Measurements from ENCODE around the gene KIAA1217. TPM values are rescaled to one million over a fixed set of nuclear protein-coding genes. Genes with fewer than 3 reads are reported as not detected.

Gene KIAA1217
- total RNA-seq, 1 experiment from 2014 or later, result 7.8 TPM

DNA sequence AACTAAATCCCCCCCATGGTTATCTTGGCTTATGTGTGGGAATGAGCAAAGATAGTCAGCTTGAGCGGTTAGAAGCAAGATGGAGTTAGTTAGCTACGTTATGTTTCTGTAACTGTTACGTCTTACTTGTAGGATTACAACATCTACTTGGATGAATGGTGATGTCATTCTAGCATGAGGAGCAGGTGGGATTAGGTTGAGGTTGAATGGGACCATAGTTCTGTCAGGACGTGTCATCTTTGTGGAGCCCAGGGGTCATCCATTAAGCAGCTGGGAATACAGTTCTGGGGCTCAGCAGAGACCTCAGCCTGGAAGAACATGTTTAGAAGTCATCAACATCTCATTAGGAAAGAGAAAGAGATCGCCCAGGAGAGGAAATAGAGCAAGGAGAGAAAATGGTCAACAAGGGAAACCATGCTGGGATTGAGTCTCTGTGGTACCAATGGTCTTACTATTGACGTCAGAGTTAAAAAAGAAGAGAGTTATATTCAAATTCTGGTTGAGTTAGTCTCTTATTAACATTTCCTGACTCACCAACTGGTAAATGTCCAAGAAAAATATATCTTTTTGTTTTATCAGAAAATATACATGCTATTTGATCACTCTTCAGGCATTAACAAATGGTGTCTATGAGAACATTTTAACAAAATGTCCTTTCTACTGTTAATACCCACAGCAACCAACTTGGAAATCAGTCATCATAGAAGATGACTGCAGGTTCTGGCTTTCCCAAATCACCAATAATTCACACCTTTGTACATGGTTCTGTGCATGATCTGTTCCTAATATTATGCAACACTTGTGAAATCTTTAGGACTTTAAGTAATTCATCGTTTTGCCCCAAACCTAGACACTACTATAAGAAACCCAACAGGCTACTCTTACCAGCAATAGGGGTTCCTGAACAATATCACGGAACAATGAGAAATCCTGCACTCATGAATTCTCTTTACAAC lies 96.9 kb downstream of the KIAA1217 start:
- DNase-seq (ENCODE audit: low read depth, low spot score), result no peak
- H3K4me2 ChIP-seq (ENCODE audit: low read length), result no peak overlapping the region
- BruUV-seq (replicated peaks), result no TSS peak
- no peaks in the 10 kb centered on the region for H3K4me1 ChIP-seq (ENCODE audit: control insufficient read depth in 1 of 2, insufficient read depth in 2 of 2, low read length in 2 of 2)
- POLR2A ChIA-PET, result no interaction called here
- no peak overlapping the region for H3K27ac ChIP-seq (ENCODE audit: low read depth, low read length)
- RAD21 ChIA-PET (ENCODE audit: low non-redundant PET in 1 of 2, low total read pairs in 2 of 2, uncharacterized antibody in 2 of 2, unreplicated experiment in 2 of 2), result no interaction called here
- H3K79me2 ChIP-seq (ENCODE audit: insufficient read depth, low read length), result no peaks in the 10 kb centered on the region
- no peaks in the 10 kb centered on the region for H3K9me2 ChIP-seq (ENCODE audit: insufficient read depth)
- CTCF ChIA-PET, result interaction anchor here (1.6 kb wide), 1 partner anchor 14 kb away, joined by 4 read pairs; no protein-coding TSS in a partner anchor
- intact Hi-C loops (cut with micrococcal nuclease), result no loop called here
- H2AFZ ChIP-seq (ENCODE audit: low read depth, low read length, poor library complexity, severe bottlenecking), result no peak overlapping the region
- H3K36me3 ChIP-seq (ENCODE audit: control insufficient read depth in 1 of 2, insufficient read depth in 2 of 2, low read length in 2 of 2), result no peaks in the 10 kb centered on the region
- no peaks in the 10 kb centered on the region for H4K20me1 ChIP-seq (ENCODE audit: insufficient read depth)
- H3K9me3 ChIP-seq (ENCODE audit: control insufficient read depth in 1 of 2, insufficient read depth in 1 of 2, low read depth in 1 of 2, low read length in 2 of 2), result no peaks in the 10 kb centered on the region
- H3K9ac ChIP-seq (ENCODE audit: low read length), result no peak overlapping the region
- TF ChIP-seq, protein P1, sequence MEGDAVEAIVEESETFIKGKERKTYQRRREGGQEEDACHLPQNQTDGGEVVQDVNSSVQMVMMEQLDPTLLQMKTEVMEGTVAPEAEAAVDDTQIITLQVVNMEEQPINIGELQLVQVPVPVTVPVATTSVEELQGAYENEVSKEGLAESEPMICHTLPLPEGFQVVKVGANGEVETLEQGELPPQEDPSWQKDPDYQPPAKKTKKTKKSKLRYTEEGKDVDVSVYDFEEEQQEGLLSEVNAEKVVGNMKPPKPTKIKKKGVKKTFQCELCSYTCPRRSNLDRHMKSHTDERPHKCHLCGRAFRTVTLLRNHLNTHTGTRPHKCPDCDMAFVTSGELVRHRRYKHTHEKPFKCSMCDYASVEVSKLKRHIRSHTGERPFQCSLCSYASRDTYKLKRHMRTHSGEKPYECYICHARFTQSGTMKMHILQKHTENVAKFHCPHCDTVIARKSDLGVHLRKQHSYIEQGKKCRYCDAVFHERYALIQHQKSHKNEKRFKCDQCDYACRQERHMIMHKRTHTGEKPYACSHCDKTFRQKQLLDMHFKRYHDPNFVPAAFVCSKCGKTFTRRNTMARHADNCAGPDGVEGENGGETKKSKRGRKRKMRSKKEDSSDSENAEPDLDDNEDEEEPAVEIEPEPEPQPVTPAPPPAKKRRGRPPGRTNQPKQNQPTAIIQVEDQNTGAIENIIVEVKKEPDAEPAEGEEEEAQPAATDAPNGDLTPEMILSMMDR (IDR thresholded peaks at IDR 0.05 in 2 of 3, conservative IDR thresholded peaks at IDR 0.05 in 1 of 3; ENCODE audit: borderline replicate concordance in 1 of 3, insufficient read depth in 1 of 3, low read depth in 2 of 3, low read length in 2 of 3), result no peak
- ATAC-seq, result no peak
- H3K4me3 ChIP-seq (replicated peaks in 1 of 2; ENCODE audit: low read depth in 1 of 2, low read length in 2 of 2), result no peak overlapping the region
- H3K27me3 ChIP-seq (ENCODE audit: insufficient read depth, low read length), result peaks cover 24% of the 10 kb centered on the region

GRCh38 chr10:24306507-24306875 lies 97.6 kb downstream of the KIAA1217 start:
- POLR2A ChIA-PET, result no interaction called here
- TF ChIP-seq ZFX (IDR thresholded peaks at IDR 0.05) (no peak), FOSL1 (IDR thresholded peaks at IDR 0.05; ENCODE audit: low read depth) (no peak), ELF1 (IDR thresholded peaks at IDR 0.05; ENCODE audit: borderline replicate concordance, low read depth) (no peak), SP1 (IDR thresholded peaks at IDR 0.05; ENCODE audit: low read depth) (no peak), REST (IDR thresholded peaks at IDR 0.05; ENCODE audit: low read depth) (no peak), RAD21 (IDR thresholded peaks at IDR 0.05; ENCODE audit: low read depth) (no peak), CEBPB (IDR thresholded peaks at IDR 0.05; ENCODE audit: low read depth) (no peak), YY1 (IDR thresholded peaks at IDR 0.05; ENCODE audit: extremely low read depth, insufficient replicate concordance, low read depth, low read length) (no peak), ZNF274 (IDR thresholded peaks at IDR 0.05; ENCODE audit: low read depth, low read length) (no peak), EZH2phosphoT487 (IDR thresholded peaks at IDR 0.05; ENCODE audit: borderline replicate concordance) (no peak)

More at GRCh38 chr10:24306507-24306875, 97.6 kb downstream of the KIAA1217 start:
- no peaks in the 10 kb centered on the region for H4K20me1 ChIP-seq (ENCODE audit: insufficient read depth)
- H3K9me3 ChIP-seq (ENCODE audit: control insufficient read depth in 1 of 2, insufficient read depth in 1 of 2, low read depth in 1 of 2, low read length in 2 of 2), result no peaks in the 10 kb centered on the region
- no peak overlapping the region for H3K4me2 ChIP-seq (ENCODE audit: low read length)
- H3K4me3 ChIP-seq (replicated peaks in 1 of 2; ENCODE audit: low read depth in 1 of 2, low read length in 2 of 2), result no peak overlapping the region
- CTCF ChIA-PET, result no interaction called here
- H3K4me1 ChIP-seq (ENCODE audit: control insufficient read depth in 1 of 2, insufficient read depth in 2 of 2, low read length in 2 of 2), result no peaks in the 10 kb centered on the region
- H2AFZ ChIP-seq (ENCODE audit: low read depth, low read length, poor library complexity, severe bottlenecking), result no peak overlapping the region
- no TSS peak for BruUV-seq (replicated peaks)
- H3K27ac ChIP-seq (ENCODE audit: low read depth, low read length), result no peak overlapping the region
- no peaks in the 10 kb centered on the region for H3K79me2 ChIP-seq (ENCODE audit: insufficient read depth, low read length)
- ATAC-seq (no peak), DNase-seq (ENCODE audit: low read depth, low spot score) (no peak)
- H3K9ac ChIP-seq (ENCODE audit: low read length), result no peak overlapping the region
- RAD21 ChIA-PET (ENCODE audit: low non-redundant PET in 1 of 2, low total read pairs in 2 of 2, uncharacterized antibody in 2 of 2, unreplicated experiment in 2 of 2), result no interaction called here
- H3K9me2 ChIP-seq (ENCODE audit: insufficient read depth), result no peaks in the 10 kb centered on the region
- peaks cover 24% of the 10 kb centered on the region for H3K27me3 ChIP-seq (ENCODE audit: insufficient read depth, low read length)
- no peaks in the 10 kb centered on the region for H3K36me3 ChIP-seq (ENCODE audit: control insufficient read depth in 1 of 2, insufficient read depth in 2 of 2, low read length in 2 of 2)
- intact Hi-C loops (cut with micrococcal nuclease), result no loop called here
